ENCODE data around the gene TXNDC15. TPM values are rescaled to one million over a fixed set of nuclear protein-coding genes. Genes with fewer than 3 reads are reported as not detected.
A peak's percentile ranks its signal among the peaks of the same experiment; 100 is the strongest.
"Not testable (repeated sequence)": the region's sequence is repeated elsewhere in the genome, so short reads cannot be mapped to it uniquely, and the experiment has no call there.

Gene TXNDC15
- total RNA-seq, 5 donors from 2014 or later (not counting 1 experiment from before 2014, with no cell fraction given): 25.5 to 49.1 (median 38.4) TPM

- WGBS (ENCODE audit: insufficient coverage): under 1% methylated on average over 41 of the region's 54 CpGs
- H3K27ac Mint-ChIP-seq: peak overlapping the region; percentile 98 to 99
Observed at GRCh38 chr5:134905246-134905996, 31.2 kb downstream of the TXNDC15 start.

GRCh38 chr5:134906811-134907210, 32.6 kb downstream of the TXNDC15 start:
- WGBS (ENCODE audit: insufficient coverage): no CpG with 5 or more reads among the region's 1 CpG
- no peaks in the 10 kb centered on the region for H3K9me3 Mint-ChIP-seq
- H3K4me1 ChIP-seq (ENCODE audit: control insufficient read depth in 1 of 2, extremely low read depth in 1 of 2, insufficient read depth in 2 of 2, low read length in 2 of 2): peaks cover 3 to 18% of the 10 kb centered on the region in 2 experiments
- H3K27me3 ChIP-seq (replicated peaks in 1 of 2; ENCODE audit: control insufficient read depth in 2 of 2, extremely low read depth in 1 of 2, insufficient read depth in 2 of 2, low read length in 1 of 2): no peaks in the 10 kb centered on the region
- H3K36me3 ChIP-seq (ENCODE audit: control insufficient read depth in 2 of 2, extremely low read depth in 1 of 2, insufficient read depth in 1 of 2, low read length in 1 of 2): peaks cover 3 to 21% of the 10 kb centered on the region in 2 donors
- H3K4me1 Mint-ChIP-seq: peaks cover 6 to 11% (median 6%) of the 10 kb centered on the region in 3 donors
- no peak overlapping the region for H3K4me3 ChIP-seq (ENCODE audit: control insufficient read depth in 1 of 2, extremely low read depth in 1 of 2, low read length in 1 of 2)
- no peak for DNase-seq
- H3K27ac ChIP-seq (ENCODE audit: low read length): no peak overlapping the region
- no peak for ATAC-seq (replicated peaks in 1 of 4)
- no peaks in the 10 kb centered on the region for H3K27me3 Mint-ChIP-seq
- peaks cover 10% of the 10 kb centered on the region for H3K36me3 Mint-ChIP-seq
- POLR2A ChIA-PET: interaction anchor here in 1 of 2 donors (0.6 to 0.7 kb wide), 2 partner anchors 85 to 231 kb away, joined by 3 to 5 read pairs; no protein-coding TSS in a partner anchor
- peak overlapping the region; percentile 60 to 79 for H3K27ac Mint-ChIP-seq
- CTCF ChIA-PET: interaction anchor here (0.5 to 1.1 kb wide), 2 partner anchors 23 to 61 kb away, joined by 3 to 6 read pairs; partner anchors contain the start of gene C5orf24 (in 1 of the 2)
- H3K9me3 ChIP-seq: no peaks in the 10 kb centered on the region
- peak overlapping the region; percentile 52 to 85 (median 55) for H3K4me3 Mint-ChIP-seq

More at GRCh38 chr5:134905246-134905996, 31.2 kb downstream of the TXNDC15 start:
- POLR2A ChIA-PET: interaction anchor here in 1 of 2 donors (1.1 to 1.5 kb wide), 2 partner anchors 60 to 167 kb away, joined by 4 to 5 read pairs; partner anchors contain the start of genes C5orf24 and CAMLG
- H3K9me3 Mint-ChIP-seq: no peaks in the 10 kb centered on the region
- peak overlapping the region; percentile 85 to 91 (median 85) for H3K4me3 Mint-ChIP-seq
- ATAC-seq (replicated peaks in 1 of 4) (peak; percentile 30 to 41 (median 32)), DNase-seq (peak; percentile 29 to 81 (median 57))
- Histone ChIP-seq H3K4me3 (ENCODE audit: control insufficient read depth in 1 of 2, extremely low read depth in 1 of 2, low read length in 1 of 2) (peak overlapping the region; percentile 69 to 84), H3K9me3 (no peaks in the 10 kb centered on the region), H3K4me1 (ENCODE audit: control insufficient read depth in 1 of 2, extremely low read depth in 1 of 2, insufficient read depth in 2 of 2, low read length in 2 of 2) (peaks cover 3 to 18% of the 10 kb centered on the region in 2 experiments), H3K27me3 (replicated peaks in 1 of 2; ENCODE audit: control insufficient read depth in 2 of 2, extremely low read depth in 1 of 2, insufficient read depth in 2 of 2, low read length in 1 of 2) (no peaks in the 10 kb centered on the region), H3K27ac (ENCODE audit: low read length) (peak overlapping the region; percentile 66), H3K36me3 (ENCODE audit: control insufficient read depth in 2 of 2, extremely low read depth in 1 of 2, insufficient read depth in 1 of 2, low read length in 1 of 2) (peaks cover 3 to 13% of the 10 kb centered on the region in 2 donors)
- H3K36me3 Mint-ChIP-seq: peaks cover 4% of the 10 kb centered on the region
- no peaks in the 10 kb centered on the region for H3K27me3 Mint-ChIP-seq
- CTCF ChIA-PET: interaction anchor here (0.5 to 1.9 kb wide), 9 partner anchors 32 to 579 kb away, joined by 3 to 12 read pairs (median 3); partner anchors contain the start of genes C5orf24 (in 1 of the 2), CAMLG (in 1 of the 2) and TXNDC15 (in 1 of the 2)
- peaks cover 6 to 11% (median 6%) of the 10 kb centered on the region in 3 donors for H3K4me1 Mint-ChIP-seq

DNA sequence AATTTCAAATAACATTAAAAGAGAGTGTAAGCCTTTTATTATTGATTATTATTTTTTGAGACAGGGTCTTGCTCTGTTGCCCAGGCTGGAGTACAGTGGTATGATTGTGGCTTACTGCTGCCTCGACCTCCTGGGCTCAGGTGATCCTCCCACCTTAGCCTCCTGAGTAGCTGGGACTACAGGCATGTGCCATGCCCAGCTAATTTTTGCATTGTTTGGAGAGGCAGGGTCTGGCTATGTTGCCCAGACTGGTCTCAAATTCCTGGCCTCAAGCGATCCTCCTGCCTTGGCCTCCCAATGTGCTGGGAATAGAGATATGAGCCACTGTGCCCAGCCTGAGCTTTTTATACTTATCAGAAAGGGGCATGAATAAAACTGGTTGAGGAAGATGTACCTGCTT, 36.6 kb downstream of the TXNDC15 start:
- H3K4me3 Mint-ChIP-seq; DNase-seq; H3K27ac Mint-ChIP-seq; H3K27ac ChIP-seq (ENCODE audit: low read length); H3K27me3 ChIP-seq (replicated peaks in 1 of 2; ENCODE audit: control insufficient read depth in 2 of 2, extremely low read depth in 1 of 2, insufficient read depth in 2 of 2, low read length in 1 of 2); H3K4me3 ChIP-seq (ENCODE audit: control insufficient read depth in 1 of 2, extremely low read depth in 1 of 2, low read length in 1 of 2); POLR2A ChIA-PET; H3K9me3 ChIP-seq; ATAC-seq (replicated peaks in 1 of 4); H3K9me3 Mint-ChIP-seq; H3K27me3 Mint-ChIP-seq; H3K4me1 ChIP-seq (ENCODE audit: control insufficient read depth in 1 of 2, extremely low read depth in 1 of 2, insufficient read depth in 2 of 2, low read length in 2 of 2); H3K4me1 Mint-ChIP-seq: not testable (repeated sequence)
- 80% methylated on average over 2 of the region's 2 CpGs for WGBS (ENCODE audit: insufficient coverage)
- H3K36me3 Mint-ChIP-seq: peaks cover 12% of the 10 kb centered on the region
- peaks cover 9 to 47% of the 10 kb centered on the region in 2 donors for H3K36me3 ChIP-seq (ENCODE audit: control insufficient read depth in 2 of 2, extremely low read depth in 1 of 2, insufficient read depth in 1 of 2, low read length in 1 of 2)
- CTCF ChIA-PET: interaction anchor here in 1 of 2 donors (0.5 kb wide), 1 partner anchor 62 kb away, joined by 3 read pairs; no protein-coding TSS in a partner anchor

GRCh38 chr5:134911285-134912206, 37.4 kb downstream of the TXNDC15 start:
- CTCF ChIA-PET: interaction anchor here in 1 of 2 donors (0.7 kb wide), 1 partner anchor 32 kb away, joined by 3 read pairs; no protein-coding TSS in a partner anchor
- Histone ChIP-seq H3K9me3 (no peaks in the 10 kb centered on the region), H3K4me3 (ENCODE audit: control insufficient read depth in 1 of 2, extremely low read depth in 1 of 2, low read length in 1 of 2) (no peak overlapping the region), H3K4me1 (ENCODE audit: control insufficient read depth in 1 of 2, extremely low read depth in 1 of 2, insufficient read depth in 2 of 2, low read length in 2 of 2) (no peaks in the 10 kb centered on the region), H3K36me3 (ENCODE audit: control insufficient read depth in 2 of 2, extremely low read depth in 1 of 2, insufficient read depth in 1 of 2, low read length in 1 of 2) (peaks cover 9 to 47% of the 10 kb centered on the region in 2 donors), H3K27me3 (replicated peaks in 1 of 2; ENCODE audit: control insufficient read depth in 2 of 2, extremely low read depth in 1 of 2, insufficient read depth in 2 of 2, low read length in 1 of 2) (no peaks in the 10 kb centered on the region), H3K27ac (ENCODE audit: low read length) (no peak overlapping the region)
- H3K9me3 Mint-ChIP-seq: no peaks in the 10 kb centered on the region
- no peaks in the 10 kb centered on the region for H3K27me3 Mint-ChIP-seq
- H3K4me1 Mint-ChIP-seq: peaks cover 1 to 3% (median 2%) of the 10 kb centered on the region in 3 donors
- ATAC-seq (replicated peaks in 1 of 4): no peak
- DNase-seq: no peak
- POLR2A ChIA-PET: interaction anchor here in 1 of 2 donors (0.7 kb wide), 1 partner anchor 9 kb away, joined by 3 read pairs; no protein-coding TSS in a partner anchor
- no peak overlapping the region for H3K27ac Mint-ChIP-seq
- H3K36me3 Mint-ChIP-seq: peaks cover 15% of the 10 kb centered on the region
- WGBS (ENCODE audit: insufficient coverage): 98% methylated on average over 5 of the region's 8 CpGs
- H3K4me3 Mint-ChIP-seq: no peak overlapping the region

GRCh38 chr5:134913254-134913653, 39.1 kb downstream of the TXNDC15 start:
- H3K27me3 ChIP-seq (replicated peaks in 1 of 2; ENCODE audit: control insufficient read depth in 2 of 2, extremely low read depth in 1 of 2, insufficient read depth in 2 of 2, low read length in 1 of 2): no peaks in the 10 kb centered on the region
- WGBS (ENCODE audit: insufficient coverage): 97% methylated on average over 3 of the region's 3 CpGs
- Mint-ChIP-seq H3K27me3 (no peaks in the 10 kb centered on the region), H3K27ac (no peak overlapping the region), H3K9me3 (no peaks in the 10 kb centered on the region), H3K4me3 (no peak overlapping the region), H3K36me3 (peaks cover 23% of the 10 kb centered on the region), H3K4me1 (peaks cover 1 to 6% (median 6%) of the 10 kb centered on the region in 3 donors)
- H3K4me1 ChIP-seq (ENCODE audit: control insufficient read depth in 1 of 2, extremely low read depth in 1 of 2, insufficient read depth in 2 of 2, low read length in 2 of 2): no peaks in the 10 kb centered on the region
- peaks cover 12 to 55% of the 10 kb centered on the region in 2 donors for H3K36me3 ChIP-seq (ENCODE audit: control insufficient read depth in 2 of 2, extremely low read depth in 1 of 2, insufficient read depth in 1 of 2, low read length in 1 of 2)
- H3K4me3 ChIP-seq (ENCODE audit: control insufficient read depth in 1 of 2, extremely low read depth in 1 of 2, low read length in 1 of 2): no peak overlapping the region
- CTCF ChIA-PET: no interaction called here
- DNase-seq (no peak), ATAC-seq (replicated peaks in 1 of 4) (no peak)
- H3K27ac ChIP-seq (ENCODE audit: low read length): no peak overlapping the region
- POLR2A ChIA-PET: no interaction called here
- no peaks in the 10 kb centered on the region for H3K9me3 ChIP-seq
